ENCODE data around the gene ZBTB46.

- TF ChIP-seq CTCF (conservative IDR thresholded peaks at IDR 0.05; ENCODE audit: low read depth, low read length) (no peak), EZH2 (IDR thresholded peaks at IDR 0.05; ENCODE audit: borderline replicate concordance, low read depth, low read length, poor library complexity, severe bottlenecking) (no peak)
Observed at GRCh38 chr20:63783970-63784369, 47.1 kb downstream of the ZBTB46 start.

Measured in A673 (cell line).